Measurements from ENCODE around the gene ACTN4. TPM values are rescaled to one million over a fixed set of nuclear protein-coding genes. Genes with fewer than 3 reads are reported as not detected.

Gene ACTN4
- total and polyA plus RNA-seq, 2 donors (not counting 3 experiments of a cell fraction or from before 2014, with no cell fraction given) = 313 to 748 TPM

DNA sequence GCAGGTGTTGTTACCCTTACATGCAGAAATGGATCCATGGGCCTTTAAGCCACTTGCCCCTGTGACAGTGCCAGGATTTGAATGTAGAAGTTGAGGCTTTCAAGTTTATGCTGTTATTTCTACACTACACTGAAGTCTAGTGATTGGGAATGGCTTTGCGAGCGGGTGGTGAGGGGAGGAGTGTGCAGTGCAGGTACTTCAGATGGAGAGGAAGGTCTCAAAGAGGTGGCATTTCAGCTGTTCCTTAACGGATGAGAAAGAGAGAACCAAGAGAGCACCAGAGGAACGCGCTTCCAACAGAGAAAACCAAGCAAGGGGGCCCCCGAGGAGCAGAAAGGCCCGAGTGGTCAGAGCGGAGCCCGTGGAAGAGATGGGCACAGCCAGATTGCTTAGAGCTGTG, 13.3 kb downstream of the ACTN4 start:
- H2AFZ ChIP-seq (ENCODE audit: low read depth, low read length) = no peak overlapping the region
- no peaks in the 10 kb centered on the region for H3K9me3 ChIP-seq (replicated peaks; ENCODE audit: control insufficient read depth, insufficient read depth, low read length)
- no peaks in the 10 kb centered on the region for H4K20me1 ChIP-seq (replicated peaks; ENCODE audit: control insufficient read depth, extremely low read depth, insufficient read depth, low read length)
- CTCF ChIA-PET = interaction anchor here (0.6 to 1.4 kb wide), 3 partner anchors 11 to 20 kb away, joined by 3 to 5 read pairs (median 3); no protein-coding TSS in a partner anchor
- no peak overlapping the region for H3K27ac ChIP-seq (ENCODE audit: insufficient read depth, low read depth, low read length)
- no peaks in the 10 kb centered on the region for H3K27me3 ChIP-seq (ENCODE audit: control insufficient read depth in 2 of 2, insufficient read depth in 2 of 2, low read length in 2 of 2)
- no peak overlapping the region for H3K9ac ChIP-seq (replicated peaks; ENCODE audit: extremely low read depth, insufficient read depth, low read length)
- H3K36me3 ChIP-seq (ENCODE audit: control insufficient read depth in 2 of 2, extremely low read depth in 1 of 2, insufficient read depth in 2 of 2, low read length in 2 of 2) = peaks cover 0 to 3% of the 10 kb centered on the region in 2 experiments
- peaks cover 68% of the 10 kb centered on the region for H3K4me1 ChIP-seq (ENCODE audit: control insufficient read depth, extremely low read depth, insufficient read depth, low read length)
- FAIRE-seq = no peak
- no peaks in the 10 kb centered on the region for H3K9me1 ChIP-seq (replicated peaks; ENCODE audit: control insufficient read depth, extremely low read depth, insufficient read depth, low read length)
- TF ChIP-seq, protein P1, sequence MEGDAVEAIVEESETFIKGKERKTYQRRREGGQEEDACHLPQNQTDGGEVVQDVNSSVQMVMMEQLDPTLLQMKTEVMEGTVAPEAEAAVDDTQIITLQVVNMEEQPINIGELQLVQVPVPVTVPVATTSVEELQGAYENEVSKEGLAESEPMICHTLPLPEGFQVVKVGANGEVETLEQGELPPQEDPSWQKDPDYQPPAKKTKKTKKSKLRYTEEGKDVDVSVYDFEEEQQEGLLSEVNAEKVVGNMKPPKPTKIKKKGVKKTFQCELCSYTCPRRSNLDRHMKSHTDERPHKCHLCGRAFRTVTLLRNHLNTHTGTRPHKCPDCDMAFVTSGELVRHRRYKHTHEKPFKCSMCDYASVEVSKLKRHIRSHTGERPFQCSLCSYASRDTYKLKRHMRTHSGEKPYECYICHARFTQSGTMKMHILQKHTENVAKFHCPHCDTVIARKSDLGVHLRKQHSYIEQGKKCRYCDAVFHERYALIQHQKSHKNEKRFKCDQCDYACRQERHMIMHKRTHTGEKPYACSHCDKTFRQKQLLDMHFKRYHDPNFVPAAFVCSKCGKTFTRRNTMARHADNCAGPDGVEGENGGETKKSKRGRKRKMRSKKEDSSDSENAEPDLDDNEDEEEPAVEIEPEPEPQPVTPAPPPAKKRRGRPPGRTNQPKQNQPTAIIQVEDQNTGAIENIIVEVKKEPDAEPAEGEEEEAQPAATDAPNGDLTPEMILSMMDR (IDR thresholded peaks at IDR 0.05; ENCODE audit: extremely low read depth in 1 of 2, insufficient read depth in 1 of 2, low read depth in 1 of 2, low read length in 2 of 2) = no peak
- TF ChIP-seq, protein P2, sequence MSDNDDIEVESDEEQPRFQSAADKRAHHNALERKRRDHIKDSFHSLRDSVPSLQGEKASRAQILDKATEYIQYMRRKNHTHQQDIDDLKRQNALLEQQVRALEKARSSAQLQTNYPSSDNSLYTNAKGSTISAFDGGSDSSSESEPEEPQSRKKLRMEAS (IDR thresholded peaks at IDR 0.05; ENCODE audit: insufficient read depth, insufficient read length) = no peak
- no peak for TF ChIP-seq EZH2 (IDR thresholded peaks at IDR 0.05; ENCODE audit: borderline replicate concordance, low read depth, low read length, severe bottlenecking)
- TF ChIP-seq JUN (IDR thresholded peaks at IDR 0.05; ENCODE audit: borderline replicate concordance, insufficient read depth, insufficient read length, low read depth) = no peak
- no peak for TF ChIP-seq GATA2 (IDR thresholded peaks at IDR 0.05; ENCODE audit: insufficient read depth, insufficient read length, low read depth, low read length)
- TF ChIP-seq MYC (IDR thresholded peaks at IDR 0.05; ENCODE audit: low read depth, low read length) = no peak
- TF ChIP-seq POLR2AphosphoS5 (IDR thresholded peaks at IDR 0.05; ENCODE audit: insufficient read depth, low read depth, low read length) = no peak
- no peak for TF ChIP-seq FOS (IDR thresholded peaks at IDR 0.05; ENCODE audit: borderline replicate concordance, insufficient read depth, low read length)
- TF ChIP-seq POLR2A (IDR thresholded peaks at IDR 0.05; ENCODE audit: low read depth, low read length) = no peak
- dilution Hi-C loops (cut with MboI; ENCODE audit: extremely low pct_ligation_motif_present, low sequenced_read_pairs) = no loop called here
- intact Hi-C loops (cut with micrococcal nuclease) = no loop called here
- peaks cover 97% of the 10 kb centered on the region for H3K79me2 ChIP-seq (ENCODE audit: control insufficient read depth, insufficient read depth, low read length)
- no peak for DNase-seq (ENCODE audit: low read depth, low spot score)
- no TSS peak for BruUV-seq (replicated peaks)
- POLR2A ChIA-PET = no interaction called here
- no peak overlapping the region for H3K4me2 ChIP-seq (ENCODE audit: insufficient read depth, low read length)
- H3K4me3 ChIP-seq (replicated peaks in 1 of 3; ENCODE audit: insufficient read depth in 1 of 3, low read depth in 1 of 3, low read length in 3 of 3) = no peak overlapping the region
